Calu3 (cell line): ENCODE measurements around the gene TREML4. TPM values are rescaled to one million over a fixed set of nuclear protein-coding genes. Genes with fewer than 3 reads are reported as not detected.

ENCODE experiments used
- BruUV-seq: library from RNA; stranded (reverse); fragments of 400-500 nt; replicated peaks from 2 replicates; lab custom pipeline; 2021; lab: Mats Ljungman, UMichigan
- CTCF ChIA-PET: fragments of 300-600 bp; sonication (Branson Sonifier 250); formaldehyde crosslinking; loops from one replicate; lab custom pipeline; 2022; ENCODE audit warnings: antibody characterized with exemption; lab: Charles Lee
- DNase-seq: peaks from one replicate; pipeline ENCODE4 v3.0.0; 2022
- H3K27ac Mint-ChIP-seq: one replicate; pipeline ENCODE4 v1.8.0; 2022; ENCODE audit warnings: mixed read lengths; ENCODE audit not compliant: unreplicated experiment
- H3K27me3 Mint-ChIP-seq: one replicate; pipeline ENCODE4 v1.8.0; 2022; ENCODE audit warnings: mixed read lengths; ENCODE audit not compliant: unreplicated experiment
- H3K36me3 Mint-ChIP-seq: one replicate; pipeline ENCODE4 v1.8.0; 2022; ENCODE audit warnings: mild to moderate bottlenecking, moderate library complexity, mixed read lengths; ENCODE audit not compliant: insufficient read depth, unreplicated experiment
- H3K4me1 Mint-ChIP-seq: one replicate; pipeline ENCODE4 v1.8.0; 2022; ENCODE audit warnings: mild to moderate bottlenecking, low read depth, mixed read lengths; ENCODE audit not compliant: unreplicated experiment
- H3K4me3 Mint-ChIP-seq: one replicate; pipeline ENCODE4 v1.8.0; 2022; ENCODE audit warnings: mild to moderate bottlenecking, low read depth, moderate library complexity, mixed read lengths; ENCODE audit not compliant: unreplicated experiment
- H3K9me3 Mint-ChIP-seq: one replicate; pipeline ENCODE4 v1.8.0; 2022; ENCODE audit warnings: low read depth, mixed read lengths; ENCODE audit not compliant: unreplicated experiment
- CTCF ChIP-seq: fragments of 200-600 bp; IDR thresholded peaks from one replicate; pipeline ENCODE4 v1.8.0; 2022; ENCODE audit warnings: antibody characterized with exemption; ENCODE audit not compliant: unreplicated experiment
- intact Hi-C: fragments of 100-400 bp; cut with micrococcal nuclease; formaldehyde crosslinking; loops from one replicate; pipeline ENCODE4 v1.10.0; 2022; ENCODE audit not compliant: unreplicated experiment
- total RNA-seq: library from RNA; stranded (reverse); gene quantifications from 2 replicates; pipeline ENCODE4 v1.2.3, GENCODE V29; 2022

TREML4 gene
- total RNA-seq, 1 experiment from 2014 or later = not detected

- CTCF ChIA-PET = interaction anchor here (0.7 to 0.9 kb wide), 2 partner anchors 13 to 130 kb away, joined by 3 to 4 read pairs; no protein-coding TSS in a partner anchor
- H3K27me3 Mint-ChIP-seq = peaks cover 82% of the 10 kb centered on the region
- TF ChIP-seq CTCF = no peak
- H3K9me3 Mint-ChIP-seq = no peaks in the 10 kb centered on the region
- no peak overlapping the region for H3K4me3 Mint-ChIP-seq
- no peak for DNase-seq
- no peak overlapping the region for H3K27ac Mint-ChIP-seq
- intact Hi-C loops = no loop called here
- no TSS peak for BruUV-seq
- H3K4me1 Mint-ChIP-seq = no peaks in the 10 kb centered on the region
- no peaks in the 10 kb centered on the region for H3K36me3 Mint-ChIP-seq
These were observed 38.2 kb upstream of the TREML4 start for GRCh38 chr6:41189967-41190366.

DNA sequence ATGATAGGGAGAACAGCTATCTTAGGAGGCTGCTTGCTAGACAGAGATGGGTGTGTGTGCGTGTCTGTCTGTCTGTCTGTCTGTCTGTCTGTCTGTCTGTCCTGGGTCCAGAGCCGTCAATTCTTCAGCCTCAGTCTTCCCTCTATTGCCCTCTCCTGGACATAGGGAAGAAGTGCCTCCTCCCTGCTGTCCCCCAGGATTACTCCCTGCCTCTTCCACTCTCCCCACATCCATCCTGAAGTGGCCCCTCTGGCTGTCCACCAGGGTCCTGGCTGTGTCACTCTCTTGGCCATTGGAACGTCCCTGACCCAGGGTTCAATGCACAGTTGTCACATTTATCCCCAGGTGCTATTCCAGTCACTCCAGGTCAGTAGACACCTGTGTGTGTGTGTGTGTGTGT, 37.4 kb upstream of the TREML4 start:
- BruUV-seq = no TSS peak
- peaks cover 82% of the 10 kb centered on the region for H3K27me3 Mint-ChIP-seq
- no peaks in the 10 kb centered on the region for H3K9me3 Mint-ChIP-seq
- no peaks in the 10 kb centered on the region for H3K4me1 Mint-ChIP-seq
- no peak for DNase-seq
- no peaks in the 10 kb centered on the region for H3K36me3 Mint-ChIP-seq
- no peak for TF ChIP-seq CTCF
- no peak overlapping the region for H3K4me3 Mint-ChIP-seq
- intact Hi-C loops = no loop called here
- CTCF ChIA-PET = no interaction called here
- H3K27ac Mint-ChIP-seq = no peak overlapping the region

- TF ChIP-seq CTCF = peak; percentile 69
- BruUV-seq = no TSS peak
- peak; percentile 72 for DNase-seq
- Mint-ChIP-seq H3K9me3 (no peaks in the 10 kb centered on the region), H3K4me1 (no peaks in the 10 kb centered on the region), H3K27me3 (peaks cover 86% of the 10 kb centered on the region), H3K36me3 (no peaks in the 10 kb centered on the region), H3K27ac (no peak overlapping the region), H3K4me3 (no peak overlapping the region)
- intact Hi-C loops = no loop called here
- CTCF ChIA-PET = interaction anchor here (0.6 to 1.7 kb wide), 5 partner anchors 9 to 129 kb away, joined by 4 to 15 read pairs (median 5); no protein-coding TSS in a partner anchor
These were observed 36.6 kb upstream of the TREML4 start for GRCh38 chr6:41191569-41191968.

DNA sequence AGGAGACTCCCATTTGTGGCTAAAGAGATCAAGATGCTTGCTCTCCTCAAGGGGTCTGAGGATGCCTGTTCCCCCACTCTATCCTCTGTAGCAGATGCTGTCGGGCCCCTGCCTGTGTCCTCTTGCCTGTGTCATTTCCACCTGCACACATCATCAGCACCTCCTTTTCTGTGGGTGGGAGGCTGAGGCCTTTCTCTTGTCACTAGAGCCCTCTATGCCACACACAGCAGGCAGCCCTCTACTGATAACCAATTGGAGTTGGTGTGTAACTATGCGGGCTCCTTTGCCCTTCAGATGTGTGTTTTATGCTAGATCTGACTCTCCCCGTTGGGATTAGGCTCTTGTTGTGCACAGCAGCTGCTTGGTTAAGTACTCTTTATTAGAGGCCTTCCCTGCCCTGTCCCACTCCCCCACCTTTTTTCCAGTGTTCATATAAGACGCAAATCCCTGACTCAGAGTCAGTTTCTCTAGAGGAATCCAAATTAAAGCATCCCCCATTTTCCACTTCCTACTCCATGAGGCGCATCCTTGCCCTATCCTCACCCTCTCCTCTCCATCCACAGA, 34.9 kb upstream of the TREML4 start:
- no peak for TF ChIP-seq CTCF
- no peaks in the 10 kb centered on the region for H3K36me3 Mint-ChIP-seq
- H3K4me1 Mint-ChIP-seq = no peaks in the 10 kb centered on the region
- no TSS peak for BruUV-seq
- no peaks in the 10 kb centered on the region for H3K9me3 Mint-ChIP-seq
- CTCF ChIA-PET = no interaction called here
- no peak for DNase-seq
- intact Hi-C loops = no loop called here
- H3K27me3 Mint-ChIP-seq = peaks cover 100% of the 10 kb centered on the region
- H3K27ac Mint-ChIP-seq = no peak overlapping the region
- H3K4me3 Mint-ChIP-seq = no peak overlapping the region
